Hypothalamus (tissue), 51 donors: ENCODE data around the gene RAPH1.
"Not testable (repeated sequence)": the region's sequence is repeated elsewhere in the genome, so short reads cannot be mapped to it uniquely, and the experiment has no call there.

Experiments
- DNase-seq, 51 donors: peaks; one replicate each; lab custom pipeline; 2025; lab: John Stamatoyannopoulos, UW

RAPH1 gene

DNA sequence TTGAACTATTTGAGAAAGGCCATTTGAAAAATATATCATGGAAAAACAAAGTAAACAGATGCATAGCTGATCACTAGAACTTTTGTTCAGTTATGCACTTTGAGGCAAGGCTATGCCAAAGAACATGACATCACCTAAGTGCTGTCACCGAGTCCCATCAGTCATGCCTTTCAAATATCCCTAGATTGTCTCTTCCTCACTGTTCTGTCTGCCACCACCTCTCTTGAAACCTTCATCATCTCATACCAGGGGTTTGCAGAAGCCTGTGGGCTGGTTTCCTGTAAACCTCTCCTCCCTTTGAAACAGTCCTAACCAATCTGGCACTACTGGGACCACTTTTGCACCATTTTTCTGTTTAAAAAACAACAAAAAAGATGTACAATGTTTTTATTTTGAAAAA is 12.3 kb upstream of the RAPH1 start:
- no peak for DNase-seq

DNA sequence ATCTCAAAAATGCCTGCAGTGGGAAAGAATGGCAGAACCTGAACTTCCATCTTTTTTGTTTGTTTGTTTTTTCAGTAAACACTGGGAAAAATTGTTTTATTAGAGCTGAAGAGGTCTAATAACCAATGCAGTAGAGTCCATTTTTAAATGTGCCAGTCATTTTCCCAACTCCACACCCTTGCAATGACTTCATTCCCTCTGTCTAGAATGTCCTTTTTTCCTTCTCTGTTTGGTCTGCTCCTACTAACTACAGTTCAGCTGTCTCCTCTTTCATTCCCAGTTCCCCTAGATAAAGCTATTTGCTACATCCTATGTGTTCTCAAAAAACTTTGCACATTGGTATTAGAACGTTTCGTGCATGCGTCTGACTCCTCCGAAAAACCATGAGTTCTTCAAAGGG is 9.3 kb upstream of the RAPH1 start:
- no peak for DNase-seq

- no peak for DNase-seq
These were observed 8.8 kb upstream of the RAPH1 start for GRCh38 chr2:203543898-203544328.

DNA sequence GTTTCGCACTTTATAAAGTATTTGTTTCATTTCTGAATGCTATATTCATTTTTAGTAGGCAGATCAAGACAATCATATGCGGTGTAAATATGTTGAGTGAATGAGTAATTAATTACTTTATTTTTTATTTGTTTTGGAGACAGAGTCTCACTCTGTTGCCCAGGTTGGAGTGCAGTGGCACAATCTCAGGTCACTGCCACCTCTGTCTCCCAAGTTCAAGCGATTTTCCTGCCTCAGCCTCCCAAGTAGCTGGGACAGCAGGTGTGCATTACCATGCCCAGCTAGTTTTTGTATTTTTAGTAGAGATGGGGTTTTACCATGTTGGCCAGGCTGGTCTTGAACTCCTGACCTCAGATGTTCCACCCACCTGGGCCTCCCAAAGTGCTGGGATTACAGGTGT is 5.5 kb upstream of the RAPH1 start:
- not testable (repeated sequence) for DNase-seq

DNA sequence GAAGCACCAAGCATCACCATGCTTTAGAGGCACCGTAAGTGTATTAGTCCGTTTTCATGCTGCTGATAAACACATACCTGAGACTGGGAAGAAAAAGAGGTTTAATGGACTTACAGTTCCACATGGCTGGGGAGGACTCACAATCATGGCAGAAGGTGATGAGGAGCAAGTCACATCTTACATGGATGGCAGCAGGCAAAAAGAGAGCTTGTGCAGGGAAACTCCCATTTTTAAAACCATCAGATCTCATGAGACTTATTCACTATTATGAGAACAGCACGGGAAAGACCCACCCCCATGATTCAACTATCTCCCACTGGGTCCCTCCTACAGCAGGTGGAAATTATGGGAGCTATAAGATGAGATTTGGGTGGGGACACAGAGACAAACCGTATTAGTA is 3.1 kb upstream of the RAPH1 start:
- DNase-seq, result not testable (repeated sequence)

DNA sequence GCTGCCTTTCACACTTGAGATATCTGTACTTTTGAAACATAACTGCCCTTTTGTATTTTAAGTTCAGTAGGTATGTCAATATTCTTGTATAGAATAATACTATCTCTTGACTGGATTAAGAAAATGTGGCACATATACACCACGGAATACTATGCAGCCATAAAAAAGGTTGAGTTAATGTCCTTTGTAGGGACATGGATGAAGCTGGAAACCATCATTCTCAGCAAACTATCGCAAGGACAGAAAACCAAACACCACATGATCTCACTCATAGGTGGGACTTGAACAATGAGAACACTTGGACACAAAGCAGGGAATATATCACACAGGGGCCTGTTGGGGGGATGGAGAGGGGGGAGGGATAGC is 1.5 kb upstream of the RAPH1 start:
- DNase-seq, result not testable (repeated sequence)

DNA sequence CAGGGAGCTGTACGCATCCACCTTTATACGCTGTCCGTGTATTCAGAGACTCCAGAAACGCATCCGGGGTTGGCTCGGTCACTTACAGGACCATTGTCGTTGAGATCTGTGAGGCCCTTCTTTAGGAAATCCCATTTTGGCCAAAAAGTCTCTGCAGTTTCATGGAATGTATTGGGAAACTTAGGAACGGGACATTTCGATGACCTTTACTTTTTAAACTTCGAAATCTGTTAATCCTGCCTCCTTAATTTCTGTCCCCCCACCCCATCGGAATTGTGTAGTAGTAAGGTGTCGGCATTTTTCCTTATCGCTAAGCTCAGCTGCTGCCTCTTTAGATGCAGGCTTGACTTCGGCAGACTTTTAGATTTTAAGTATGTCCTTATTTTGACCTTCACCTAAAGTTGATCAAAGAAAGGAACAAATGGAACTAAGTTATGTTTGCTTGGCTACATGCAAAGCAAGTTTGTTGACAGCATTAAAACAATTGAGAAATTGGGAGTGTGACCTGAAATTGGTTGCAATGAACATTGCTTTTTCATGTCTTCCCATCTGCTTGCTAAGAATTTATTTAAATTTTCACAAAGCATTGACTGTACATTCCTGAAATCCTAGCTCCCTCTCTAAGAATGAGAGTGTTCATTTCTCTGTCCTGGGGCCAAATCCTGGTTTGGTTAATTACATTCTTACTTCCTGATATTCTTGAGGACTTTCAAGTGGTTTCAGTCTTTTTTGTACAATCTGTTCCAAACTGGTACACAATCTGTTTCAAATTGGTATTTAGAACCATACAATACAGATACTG is 884 bp upstream of the RAPH1 start:
- peak in 1 of 51 donors; percentile 43 for DNase-seq

DNA sequence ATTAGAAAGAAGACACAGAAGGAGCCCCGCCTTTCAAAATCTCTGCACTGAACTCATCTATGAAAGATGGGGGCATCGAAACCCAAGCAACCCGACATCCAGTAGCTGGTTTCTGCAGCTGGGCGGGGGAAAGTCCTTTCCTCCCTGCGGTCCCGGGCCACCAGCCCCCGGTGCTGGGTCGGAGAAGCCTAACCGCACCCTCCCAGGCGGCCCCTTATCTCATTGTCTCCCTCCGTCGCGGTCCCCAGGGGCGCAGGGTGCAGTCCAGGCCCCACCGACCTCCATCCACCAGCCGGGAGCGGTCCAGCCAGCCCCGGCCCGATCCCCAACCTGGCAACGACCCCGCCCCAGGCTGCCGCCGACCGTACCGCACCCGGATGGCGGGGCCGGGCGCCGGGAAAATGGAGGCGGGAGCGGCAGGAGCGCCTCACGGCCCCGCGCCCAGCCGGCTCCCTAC is 452 bp downstream of the RAPH1 start:
- peak in 23 of 51 donors; percentile 15 to 58 (median 39) for DNase-seq

GRCh38 chr2:203533676-203534591 is 1.2 kb downstream of the RAPH1 start:
- DNase-seq, result peak in 6 of 51 donors; percentile 5 to 49 (median 28)

- DNase-seq, result peak in 3 of 51 donors; percentile 6 to 49 (median 24)
These were observed 2.0 kb downstream of the RAPH1 start for GRCh38 chr2:203532957-203533658.

DNA sequence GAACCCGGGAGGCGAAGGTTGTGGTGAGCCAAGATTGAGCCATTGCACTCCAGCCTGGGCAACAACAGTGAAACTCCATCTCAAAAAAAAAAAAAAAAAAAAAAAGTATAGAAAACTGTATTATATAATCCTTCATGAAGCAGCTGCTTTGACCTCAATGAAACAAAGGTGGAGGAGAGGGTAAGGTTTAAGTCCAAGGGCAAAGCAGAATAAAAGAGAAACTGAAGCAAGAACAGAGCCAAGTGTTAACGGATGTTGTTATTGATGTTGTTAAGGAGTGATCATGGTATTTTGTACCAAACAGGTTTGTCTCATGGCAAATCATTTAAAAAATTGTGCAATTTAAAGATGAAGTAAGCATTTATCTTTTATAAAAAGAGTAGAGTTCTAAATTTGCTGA is 7.4 kb downstream of the RAPH1 start:
- no peak for DNase-seq

- not testable (repeated sequence) for DNase-seq
These were observed 21.8 kb downstream of the RAPH1 start for GRCh38 chr2:203513268-203513667.

GRCh38 chr2:203510941-203511305 is 24.2 kb downstream of the RAPH1 start:
- no peak for DNase-seq

DNA sequence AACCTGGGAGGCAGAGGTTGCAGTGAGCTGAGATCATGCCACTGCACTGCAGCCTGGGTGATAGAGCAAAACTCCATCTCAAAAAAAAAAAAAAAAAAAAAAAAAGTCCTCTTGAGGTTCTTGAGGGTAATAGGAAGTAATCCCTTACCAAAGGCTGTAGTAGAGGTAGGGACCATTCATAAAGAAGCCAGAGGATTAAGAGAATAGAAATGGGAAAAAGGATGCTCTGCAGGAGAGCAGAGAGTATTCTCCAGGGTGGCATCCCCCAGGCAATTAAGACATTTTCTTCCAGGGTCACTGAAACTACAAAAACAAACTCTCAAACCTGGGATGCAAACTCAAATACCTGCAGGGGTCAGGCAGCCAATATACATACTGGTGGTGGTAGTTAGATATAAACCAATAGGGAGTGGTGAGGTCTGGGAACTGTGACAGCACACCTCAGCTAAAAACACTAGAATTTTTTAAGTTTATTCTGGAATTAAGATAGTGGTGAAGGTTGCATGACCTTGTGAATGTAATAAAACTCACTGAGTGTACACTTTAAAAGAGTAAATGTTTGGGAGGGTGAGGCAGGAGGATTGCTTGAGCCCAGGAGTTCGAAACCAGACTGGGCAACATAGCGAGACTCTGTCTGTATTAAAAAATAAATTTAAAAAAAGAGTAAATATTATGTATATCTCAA is 24.7 kb downstream of the RAPH1 start:
- no peak for DNase-seq

DNA sequence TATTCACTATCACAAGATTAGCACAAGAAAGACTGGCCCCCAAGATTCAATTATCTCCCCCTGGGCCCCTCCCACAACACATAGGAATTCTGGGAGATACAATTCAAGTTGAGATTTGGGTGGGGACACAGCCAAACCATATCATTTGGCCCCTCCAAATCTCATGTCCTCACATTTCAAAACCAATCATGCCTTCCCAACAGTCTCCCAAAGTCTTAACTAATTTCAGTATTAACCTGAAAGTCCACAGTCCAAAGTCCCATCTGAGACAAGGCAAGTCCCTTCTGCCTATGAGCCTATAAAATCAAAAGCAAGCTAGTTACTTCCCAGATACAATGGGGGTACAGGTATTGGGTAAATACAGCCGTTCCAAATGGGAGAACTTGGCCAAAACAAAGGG is 31.6 kb downstream of the RAPH1 start:
- DNase-seq, result not testable (repeated sequence)

DNA sequence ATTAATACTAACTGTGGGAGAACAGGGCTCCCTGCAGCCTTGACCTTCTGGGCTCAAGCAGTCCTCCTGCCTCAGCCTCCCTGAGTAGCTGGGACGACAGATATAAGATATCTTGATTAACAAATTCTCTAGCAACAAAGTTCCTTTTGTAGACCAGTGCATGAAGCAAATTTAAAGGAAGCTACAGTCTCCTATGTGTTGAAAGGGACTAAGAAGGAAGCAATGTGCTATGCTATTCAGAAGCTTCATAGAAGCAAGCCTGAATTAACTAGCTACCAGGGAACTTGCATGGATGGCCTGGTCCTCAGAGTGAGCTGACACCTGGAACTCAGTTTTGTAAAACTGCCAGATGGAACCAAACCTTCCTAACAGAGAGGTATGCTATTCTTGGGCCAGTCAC is 33.2 kb downstream of the RAPH1 start:
- DNase-seq, result no peak

DNA sequence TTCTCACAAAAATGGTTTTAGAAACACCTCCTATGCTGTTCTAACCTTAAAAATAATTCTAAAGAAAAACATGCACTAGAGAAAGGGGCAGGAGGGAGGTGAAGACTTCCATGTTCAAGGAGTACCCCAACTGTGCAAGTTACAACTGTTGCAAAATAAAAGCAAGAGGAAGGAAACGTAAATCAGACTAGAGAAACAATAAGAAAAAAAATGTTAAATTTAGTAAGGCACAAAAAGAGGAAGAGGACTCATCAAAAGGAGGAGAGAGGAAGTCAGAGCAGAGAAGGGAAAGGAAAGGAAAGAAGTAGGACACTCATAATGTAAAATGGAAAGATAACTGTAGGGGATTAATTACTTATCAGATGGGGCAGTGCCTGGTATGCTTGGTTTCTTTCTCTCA is 34.1 kb downstream of the RAPH1 start:
- DNase-seq, result no peak

- DNase-seq, result no peak
These were observed 34.8 kb downstream of the RAPH1 start for GRCh38 chr2:203500297-203500696.

DNA sequence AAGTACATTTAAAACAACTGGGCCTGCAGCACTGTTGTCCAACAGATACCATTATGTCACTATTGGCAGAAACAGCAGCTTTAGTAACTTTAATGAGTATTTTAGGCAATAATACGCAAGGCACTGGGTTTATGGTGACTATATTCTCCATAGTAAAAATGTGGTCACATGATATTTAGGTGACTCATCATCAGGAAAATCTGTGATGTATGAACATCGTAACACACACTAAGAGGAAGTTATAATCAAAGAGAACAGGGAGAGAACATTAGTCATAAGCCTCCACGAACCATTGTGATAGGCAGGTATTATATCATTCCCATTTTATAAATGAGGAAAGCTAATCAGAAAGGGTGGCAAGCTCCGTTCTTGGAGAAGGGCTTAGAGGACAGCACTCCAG is 36.9 kb downstream of the RAPH1 start:
- no peak for DNase-seq

DNA sequence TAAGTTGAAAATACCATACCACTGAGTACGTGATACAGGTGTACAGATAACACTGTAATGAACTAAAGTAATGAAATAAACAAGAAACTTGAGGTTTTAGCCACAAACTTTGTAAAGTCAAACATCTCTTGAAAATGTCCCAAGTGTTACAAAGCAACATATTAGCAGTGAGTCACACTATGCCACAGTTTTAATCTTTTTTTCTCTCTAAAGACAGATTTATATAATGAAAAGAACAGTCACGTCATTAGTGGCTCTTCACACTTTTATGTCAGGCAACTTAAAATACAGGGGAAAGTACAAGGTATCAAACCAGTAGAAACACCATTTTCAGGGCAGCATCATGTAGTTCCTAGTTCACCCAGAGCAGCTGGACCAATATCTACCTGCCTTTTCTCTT is 42.1 kb downstream of the RAPH1 start:
- DNase-seq, result no peak
